HEK293 (cell line): ENCODE results near the gene YWHAB.

Experiments used
- CTCF ChIA-PET: fragments of 350-600 bp; formaldehyde crosslinking; extraction: SDS; loops from one replicate; lab custom pipeline; 2021; ENCODE audit warnings: antibody characterized with exemption; lab: Yijun Ruan, JAX
- POLR2A ChIA-PET: fragments of 300-600 bp; formaldehyde crosslinking; extraction: SDS; loops from one replicate; lab custom pipeline; 2020; ENCODE audit warnings: antibody characterized with exemption, inconsistent platforms; lab: Yijun Ruan, JAX
- H3K27ac ChIP-seq: fragments of 200-500 bp; sonication (Bioruptor generic); 2 replicates; pipeline ENCODE4 v1.5.1; 2014; ENCODE audit warnings: low read depth, low read length, control low read depth, inconsistent platforms; ENCODE audit errors: extremely low read depth
- H3K36me3 ChIP-seq, 2 experiments: fragments of 200-500 bp in 1 of 2; sonication (Bioruptor generic) in 1 of 2; 1 replicate in 1 of 2; 2 replicates in 1 of 2; pipeline ENCODE4 v1.5.1; 2014 to 2017; ENCODE audit warnings: inconsistent platforms in 2 of 2, low read length in 2 of 2; ENCODE audit not compliant: control insufficient read depth in 2 of 2, insufficient read depth in 1 of 2
- H3K4me1 ChIP-seq: fragments of 200-500 bp; sonication (Bioruptor generic); 2 replicates; pipeline ENCODE4 v1.5.1; 2014; ENCODE audit warnings: mild to moderate bottlenecking, low read length, inconsistent platforms; ENCODE audit not compliant: control insufficient read depth, insufficient read depth
- H3K4me3 ChIP-seq: 2 replicates; pipeline ENCODE4 v1.5.1; 2011; ENCODE audit warnings: low read depth, mild to moderate bottlenecking, control low read depth, low read length, moderate library complexity
- H3K9me3 ChIP-seq: fragments of 200-500 bp; sonication (Bioruptor generic); 2 replicates; pipeline ENCODE4 v1.5.1; 2014; ENCODE audit warnings: low read depth, low read length, inconsistent platforms; ENCODE audit not compliant: control insufficient read depth, insufficient read depth
- BCL11A ChIP-seq: fragments of 450-650 bp; formaldehyde crosslinking; IDR thresholded peaks from 2 replicates; pipeline ENCODE4 v1.5.1; 2016; ENCODE audit warnings: low read depth, missing biosample characterization, missing genetic modification characterization
- OVOL3 ChIP-seq: fragments of 450-650 bp; formaldehyde crosslinking; IDR thresholded peaks from 2 replicates; pipeline ENCODE4 v1.5.1; 2016; ENCODE audit warnings: missing biosample characterization, missing genetic modification characterization
- YY1 ChIP-seq: fragments of 450-650 bp; formaldehyde crosslinking; IDR thresholded peaks from 2 replicates; pipeline ENCODE4 v1.5.1; 2018; ENCODE audit warnings: missing biosample characterization, missing genetic modification characterization
- ZBTB17 ChIP-seq: fragments of 450-650 bp; formaldehyde crosslinking; IDR thresholded peaks from 2 replicates; pipeline ENCODE4 v1.5.1; 2016; ENCODE audit warnings: missing biosample characterization, missing genetic modification characterization
- ZNF112 ChIP-seq: fragments of 450-650 bp; formaldehyde crosslinking; IDR thresholded peaks from 2 replicates; pipeline ENCODE4 v1.5.0; 2017; ENCODE audit warnings: missing biosample characterization, missing genetic modification characterization
- ZNF146 ChIP-seq: fragments of 450-650 bp; formaldehyde crosslinking; IDR thresholded peaks from 2 replicates; pipeline ENCODE4 v1.5.1; 2016; ENCODE audit warnings: missing biosample characterization, missing genetic modification characterization
- ZNF239 ChIP-seq: fragments of 450-650 bp; formaldehyde crosslinking; IDR thresholded peaks from 2 replicates; pipeline ENCODE4 v1.5.1; 2016; ENCODE audit warnings: missing biosample characterization, missing genetic modification characterization
- ZNF561 ChIP-seq: fragments of 450-650 bp; IDR thresholded peaks from 2 replicates; pipeline ENCODE4 v1.5.1; 2018; ENCODE audit warnings: missing biosample characterization, missing genetic modification characterization, borderline replicate concordance
- ZNF768 ChIP-seq: fragments of 450-650 bp; formaldehyde crosslinking; IDR thresholded peaks from 2 replicates; pipeline ENCODE4 v1.5.1; 2018; ENCODE audit warnings: missing biosample characterization, mild to moderate bottlenecking, missing genetic modification characterization
- ZNF777 ChIP-seq: fragments of 450-650 bp; formaldehyde crosslinking; IDR thresholded peaks from 2 replicates; pipeline ENCODE4 v1.5.1; 2017; ENCODE audit warnings: missing biosample characterization, missing genetic modification characterization, borderline replicate concordance
- ZNF792 ChIP-seq: fragments of 450-650 bp; formaldehyde crosslinking; IDR thresholded peaks from 2 replicates; pipeline ENCODE4 v1.5.1; 2016; ENCODE audit warnings: missing biosample characterization, missing genetic modification characterization
- ZSCAN23 ChIP-seq: fragments of 450-650 bp; formaldehyde crosslinking; IDR thresholded peaks from 2 replicates; pipeline ENCODE4 v1.5.1; 2016; ENCODE audit warnings: missing biosample characterization, missing genetic modification characterization
- TF ChIP-seq, protein P1 (sequence below): fragments of 450-650 bp; formaldehyde crosslinking; IDR thresholded peaks from 2 replicates; pipeline ENCODE4 v1.5.1; 2017; ENCODE audit warnings: missing biosample characterization, missing genetic modification characterization
- TF ChIP-seq, protein P2 (sequence below): fragments of 450-650 bp; IDR thresholded peaks from 2 replicates; pipeline ENCODE4 v1.5.1; 2018; ENCODE audit warnings: missing biosample characterization, missing genetic modification characterization
- TF ChIP-seq, protein P3 (sequence below): fragments of 450-650 bp; formaldehyde crosslinking; IDR thresholded peaks from 2 replicates; pipeline ENCODE4 v1.5.1; 2017; ENCODE audit warnings: missing biosample characterization, missing genetic modification characterization

The YWHAB gene

DNA sequence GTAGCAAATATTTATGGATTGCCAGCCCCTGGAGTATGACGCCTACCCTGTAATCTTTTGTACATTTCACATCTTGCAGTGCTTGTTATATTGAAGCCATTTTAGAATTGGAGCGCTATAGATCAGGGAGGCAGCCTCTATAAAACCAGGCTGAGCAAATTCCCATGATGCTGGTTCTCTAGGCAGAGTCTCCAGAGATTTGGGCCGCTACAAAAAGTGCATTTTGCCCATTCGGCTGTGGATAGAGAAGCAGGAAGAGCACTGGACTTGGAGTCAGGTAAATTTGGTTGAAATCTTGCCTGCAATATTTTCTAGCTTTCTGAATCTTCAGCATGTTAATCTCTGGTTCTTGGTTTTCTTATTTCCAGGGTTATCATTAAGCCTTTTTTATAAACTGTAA lies 2.0 kb downstream of the YWHAB start:
- Histone ChIP-seq H3K27ac (no peak overlapping the region), H3K4me1 (peaks cover 4% of the 10 kb centered on the region; the same call in 1 of the 2 replicates), H3K9me3 (no peaks in the 10 kb centered on the region), H3K36me3 (peaks cover 0 to 29% of the 10 kb centered on the region in 2 experiments; a peak in 1 of 3 replicates), H3K4me3 (peak overlapping the region; percentile 99)
- ChIA-PET CTCF (interaction anchor here (0.6 to 3.1 kb wide), 6 partner anchors 9 to 140 kb away, joined by 3 to 16 read pairs (median 3); no protein-coding TSS in a partner anchor), POLR2A (interaction anchor here (0.6 kb wide), 1 partner anchor 1221 kb away, joined by 3 read pairs; no protein-coding TSS in a partner anchor)
- TF ChIP-seq OVOL3 (tag by site-specific recombination) (no peak), ZBTB17 (tag by site-specific recombination) (0 out of 2 replicates have a peak, but pooled peaks have one; percentile 15)
- TF ChIP-seq, all 188 proteins: peak for 1

DNA sequence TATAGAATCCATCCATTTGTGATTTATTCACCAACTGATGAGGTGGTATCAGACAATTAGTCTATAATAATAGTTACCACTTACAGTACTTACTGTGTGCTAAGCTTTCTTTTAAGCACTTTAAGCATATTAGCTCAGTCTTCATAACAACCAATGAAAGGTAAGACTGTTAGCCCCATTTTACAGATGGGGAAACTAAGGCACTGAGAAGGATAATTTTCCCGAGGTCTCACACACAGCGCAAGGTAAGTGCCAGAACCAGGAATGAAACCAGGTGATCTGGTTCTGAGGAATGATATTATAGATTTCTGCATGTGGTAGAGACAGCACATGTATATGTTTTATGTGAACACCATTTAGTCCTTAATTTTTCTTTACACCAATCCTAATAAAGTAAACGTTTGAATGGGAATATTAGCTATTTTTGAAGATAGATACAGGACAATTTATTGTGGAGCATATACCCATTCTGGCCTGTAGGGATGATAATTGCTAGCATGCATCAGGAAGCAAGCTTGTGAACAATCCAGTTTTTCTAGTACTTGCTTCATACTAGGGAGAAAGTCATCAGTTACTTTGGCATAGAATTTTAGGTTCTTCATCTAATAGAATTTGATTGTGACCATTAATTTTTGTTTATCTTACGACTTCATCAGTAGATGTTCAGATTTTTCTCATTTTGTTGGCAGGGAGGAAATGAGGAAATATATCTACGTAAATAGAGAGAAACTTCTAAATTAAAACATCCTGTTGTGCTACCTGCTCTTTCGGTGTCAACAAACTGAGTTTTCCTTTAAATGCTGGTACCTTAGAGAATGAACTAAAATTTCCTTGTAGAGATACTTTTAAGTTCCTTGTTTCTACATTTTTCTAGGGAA lies 3.0 kb downstream of the YWHAB start:
- H3K4me1 ChIP-seq = peaks cover 4% of the 10 kb centered on the region; the same call in 1 of the 2 replicates
- no peak overlapping the region for H3K27ac ChIP-seq
- ChIA-PET POLR2A (no interaction called here), CTCF (interaction anchor here (0.6 to 3.1 kb wide), 10 partner anchors 8 to 313 kb away, joined by 3 to 16 read pairs (median 3); no protein-coding TSS in a partner anchor)
- TF ChIP-seq, protein P1, sequence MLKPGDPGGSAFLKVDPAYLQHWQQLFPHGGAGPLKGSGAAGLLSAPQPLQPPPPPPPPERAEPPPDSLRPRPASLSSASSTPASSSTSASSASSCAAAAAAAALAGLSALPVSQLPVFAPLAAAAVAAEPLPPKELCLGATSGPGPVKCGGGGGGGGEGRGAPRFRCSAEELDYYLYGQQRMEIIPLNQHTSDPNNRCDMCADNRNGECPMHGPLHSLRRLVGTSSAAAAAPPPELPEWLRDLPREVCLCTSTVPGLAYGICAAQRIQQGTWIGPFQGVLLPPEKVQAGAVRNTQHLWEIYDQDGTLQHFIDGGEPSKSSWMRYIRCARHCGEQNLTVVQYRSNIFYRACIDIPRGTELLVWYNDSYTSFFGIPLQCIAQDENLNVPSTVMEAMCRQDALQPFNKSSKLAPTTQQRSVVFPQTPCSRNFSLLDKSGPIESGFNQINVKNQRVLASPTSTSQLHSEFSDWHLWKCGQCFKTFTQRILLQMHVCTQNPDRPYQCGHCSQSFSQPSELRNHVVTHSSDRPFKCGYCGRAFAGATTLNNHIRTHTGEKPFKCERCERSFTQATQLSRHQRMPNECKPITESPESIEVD = peak; percentile 52
- TF ChIP-seq ZSCAN23 (tag by site-specific recombination) = no peak
- no peak overlapping the region; the same call in 1 of the 2 replicates for H3K4me3 ChIP-seq
- no peaks in the 10 kb centered on the region for H3K9me3 ChIP-seq
- peaks cover 0 to 29% of the 10 kb centered on the region in 2 experiments; a peak in 1 of 3 replicates for H3K36me3 ChIP-seq

DNA sequence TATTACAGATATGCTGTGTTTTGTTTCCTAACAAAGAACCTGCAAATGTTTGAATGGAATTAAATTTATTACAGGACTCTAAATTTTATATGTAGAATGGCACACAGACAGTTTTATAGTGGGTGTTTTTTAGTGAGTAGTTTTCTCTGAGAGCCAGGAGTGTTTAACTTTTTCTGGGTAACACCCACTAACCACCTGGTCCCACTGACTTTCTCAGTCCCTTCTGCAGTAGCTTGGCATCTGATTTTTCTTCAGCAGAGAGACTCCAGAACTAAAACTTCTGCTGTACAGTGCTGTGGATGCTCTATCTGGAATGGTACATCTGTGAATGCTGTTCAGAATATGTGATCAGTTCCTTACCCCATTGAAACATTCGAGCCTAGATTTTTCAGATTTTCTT lies 6.3 kb downstream of the YWHAB start:
- no peak overlapping the region for H3K4me3 ChIP-seq
- ChIA-PET POLR2A (no interaction called here), CTCF (no interaction called here)
- peaks cover 0 to 28% of the 10 kb centered on the region in 2 experiments; a peak in 1 of 3 replicates for H3K36me3 ChIP-seq
- peaks cover 4% of the 10 kb centered on the region; the same call in 1 of the 2 replicates for H3K4me1 ChIP-seq
- no peak overlapping the region for H3K27ac ChIP-seq
- H3K9me3 ChIP-seq = no peaks in the 10 kb centered on the region
- TF ChIP-seq ZSCAN23 (tag by site-specific recombination) = no peak
- TF ChIP-seq, protein P2, sequence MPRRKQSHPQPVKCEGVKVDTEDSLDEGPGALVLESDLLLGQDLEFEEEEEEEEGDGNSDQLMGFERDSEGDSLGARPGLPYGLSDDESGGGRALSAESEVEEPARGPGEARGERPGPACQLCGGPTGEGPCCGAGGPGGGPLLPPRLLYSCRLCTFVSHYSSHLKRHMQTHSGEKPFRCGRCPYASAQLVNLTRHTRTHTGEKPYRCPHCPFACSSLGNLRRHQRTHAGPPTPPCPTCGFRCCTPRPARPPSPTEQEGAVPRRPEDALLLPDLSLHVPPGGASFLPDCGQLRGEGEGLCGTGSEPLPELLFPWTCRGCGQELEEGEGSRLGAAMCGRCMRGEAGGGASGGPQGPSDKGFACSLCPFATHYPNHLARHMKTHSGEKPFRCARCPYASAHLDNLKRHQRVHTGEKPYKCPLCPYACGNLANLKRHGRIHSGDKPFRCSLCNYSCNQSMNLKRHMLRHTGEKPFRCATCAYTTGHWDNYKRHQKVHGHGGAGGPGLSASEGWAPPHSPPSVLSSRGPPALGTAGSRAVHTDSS (tag by site-specific recombination) = no peak
- TF ChIP-seq YY1 = no peak
- TF ChIP-seq ZNF792 = no peak

DNA sequence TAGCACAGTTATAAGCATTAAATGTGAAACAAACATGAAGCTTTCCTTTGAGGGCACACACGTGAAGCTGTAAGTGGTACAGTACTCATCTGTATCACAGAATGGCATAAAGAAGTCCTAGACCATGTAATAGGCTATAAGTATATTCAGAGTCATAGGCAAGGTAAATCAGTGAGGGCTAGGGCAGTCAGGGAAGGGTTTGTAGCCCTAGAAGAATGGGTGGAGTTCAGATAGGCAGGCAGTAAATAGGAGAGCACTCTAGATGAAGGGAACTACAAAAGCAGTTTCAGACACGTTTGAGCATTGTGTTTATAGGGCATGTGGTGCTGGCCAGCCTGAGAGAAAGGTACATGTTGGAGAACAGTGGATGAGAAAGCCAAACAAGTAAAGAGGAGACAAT lies 9.5 kb downstream of the YWHAB start:
- no peaks in the 10 kb centered on the region for H3K4me1 ChIP-seq
- H3K9me3 ChIP-seq = no peaks in the 10 kb centered on the region
- ChIA-PET POLR2A (interaction anchor here (1.8 kb wide), 1 partner anchor 10 kb away, joined by 6 read pairs; the partner anchor contains the start of gene YWHAB), CTCF (interaction anchor here (0.6 to 0.9 kb wide), 2 partner anchors 18 to 206 kb away, joined by 3 read pairs; no protein-coding TSS in a partner anchor)
- no peak overlapping the region for H3K27ac ChIP-seq
- TF ChIP-seq ZSCAN23 (tag by site-specific recombination) = no peak
- H3K4me3 ChIP-seq = no peak overlapping the region
- H3K36me3 ChIP-seq = peaks cover 2 to 14% of the 10 kb centered on the region in 2 experiments; a peak in 2 of 3 replicates

DNA sequence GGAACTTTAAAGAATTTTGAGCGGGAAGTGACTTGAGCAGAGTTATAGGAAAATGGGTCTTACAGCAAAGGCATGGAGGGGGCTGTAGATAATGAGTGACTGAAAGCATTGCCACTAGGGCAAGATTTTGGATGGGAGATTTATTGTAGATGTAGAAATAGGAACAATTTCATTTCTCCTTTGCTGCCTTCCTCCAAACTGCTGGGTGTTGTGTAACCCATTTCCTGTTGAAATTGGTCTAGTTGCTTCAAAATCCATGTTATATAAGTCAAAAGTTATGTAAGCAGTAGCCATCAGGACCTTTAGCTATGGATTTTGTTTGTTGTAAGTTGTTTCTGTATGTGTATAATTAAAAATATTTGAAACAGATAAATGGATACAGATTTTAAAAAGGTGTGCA lies 11.1 kb downstream of the YWHAB start:
- H3K36me3 ChIP-seq = peaks cover 3 to 25% of the 10 kb centered on the region in 2 experiments; a peak in 2 of 3 replicates
- CTCF ChIA-PET = interaction anchor here (0.5 to 1.6 kb wide), 2 partner anchors 8 to 394 kb away, joined by 3 read pairs; no protein-coding TSS in a partner anchor

More for the DNA sequence above, 11.1 kb downstream of the YWHAB start:
- TF ChIP-seq, protein P3, sequence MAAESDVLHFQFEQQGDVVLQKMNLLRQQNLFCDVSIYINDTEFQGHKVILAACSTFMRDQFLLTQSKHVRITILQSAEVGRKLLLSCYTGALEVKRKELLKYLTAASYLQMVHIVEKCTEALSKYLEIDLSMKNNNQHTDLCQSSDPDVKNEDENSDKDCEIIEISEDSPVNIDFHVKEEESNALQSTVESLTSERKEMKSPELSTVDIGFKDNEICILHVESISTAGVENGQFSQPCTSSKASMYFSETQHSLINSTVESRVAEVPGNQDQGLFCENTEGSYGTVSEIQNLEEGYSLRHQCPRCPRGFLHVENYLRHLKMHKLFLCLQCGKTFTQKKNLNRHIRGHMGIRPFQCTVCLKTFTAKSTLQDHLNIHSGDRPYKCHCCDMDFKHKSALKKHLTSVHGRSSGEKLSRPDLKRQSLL = no peak
- TF ChIP-seq ZNF561 (tag by site-specific recombination) (no peak), ZNF777 (tag by site-specific recombination) (no peak), ZNF239 (tag by site-specific recombination) (no peak), ZNF112 (tag by site-specific recombination) (no peak), ZNF146 (no peak), BCL11A (tag by site-specific recombination) (no peak), ZNF768 (tag by site-specific recombination) (no peak)
- TF ChIP-seq, protein P1 = no peak
- no peak overlapping the region for H3K27ac ChIP-seq
- H3K4me1 ChIP-seq = no peaks in the 10 kb centered on the region
- POLR2A ChIA-PET = interaction anchor here (0.7 to 1.8 kb wide), 2 partner anchors 11 kb away, joined by 3 to 6 read pairs; partner anchors contain the start of gene YWHAB
- H3K4me3 ChIP-seq = no peak overlapping the region
- no peaks in the 10 kb centered on the region for H3K9me3 ChIP-seq
